Immature natural killer cell (primary cell): ENCODE results near the gene PBX2. TPM values are rescaled to one million over a fixed set of nuclear protein-coding genes. Genes with fewer than 3 reads are reported as not detected.
A peak's percentile ranks its signal among the peaks of the same experiment; 100 is the strongest.
"Not testable (repeated sequence)": the region's sequence is repeated elsewhere in the genome, so short reads cannot be mapped to it uniquely, and the experiment has no call there.

Experiments
- DNase-seq, 3 donors: peaks; one replicate each; pipeline ENCODE4 v3.0.0; 2022; ENCODE audit warnings: mixed read lengths in 1 of 3
- H3K27ac Mint-ChIP-seq, 6 donors: one replicate each; pipeline ENCODE4 v1.8.0; 2020; ENCODE audit warnings: mixed read lengths in 6 of 6, mild to moderate bottlenecking in 5 of 6, inconsistent platforms in 4 of 6, moderate library complexity in 3 of 6
- H3K27me3 Mint-ChIP-seq, 3 donors: one replicate each; pipeline ENCODE4 v1.8.0; 2020 to 2021; ENCODE audit warnings: low read depth in 3 of 3, mild to moderate bottlenecking in 3 of 3, mixed read lengths in 3 of 3, moderate library complexity in 3 of 3, inconsistent platforms in 1 of 3
- H3K36me3 Mint-ChIP-seq, 3 donors: one replicate each; pipeline ENCODE4 v1.8.0; 2020; ENCODE audit warnings: mixed read lengths in 3 of 3, inconsistent platforms in 2 of 3, mild to moderate bottlenecking in 2 of 3
- H3K4me1 Mint-ChIP-seq, 2 donors: one replicate each; pipeline ENCODE4 v1.8.0; 2020; ENCODE audit warnings: inconsistent platforms in 2 of 2, mild to moderate bottlenecking in 2 of 2, mixed read lengths in 2 of 2, moderate library complexity in 1 of 2
- H3K4me3 Mint-ChIP-seq, 5 donors: one replicate each; pipeline ENCODE4 v1.8.0; 2020; ENCODE audit warnings: mild to moderate bottlenecking in 5 of 5, mixed read lengths in 5 of 5, inconsistent platforms in 3 of 5, moderate library complexity in 3 of 5
- H3K9me3 Mint-ChIP-seq, 6 donors: one replicate each; pipeline ENCODE4 v1.8.0; 2020; ENCODE audit warnings: mild to moderate bottlenecking in 6 of 6, mixed read lengths in 6 of 6, inconsistent platforms in 4 of 6, moderate library complexity in 3 of 6
- polyA plus RNA-seq, 3 donors: library from polyadenylated mRNA; unstranded; fragments of 300-500 nt; fragmentation: Illumina TruSeq; gene quantifications; one replicate each; pipeline ENCODE4 v1.2.3, GENCODE V29; 2021

Gene PBX2
- polyA plus RNA-seq, 3 donors from 2014 or later: 0.31 to 2.4 (median 1.6) TPM

DNA sequence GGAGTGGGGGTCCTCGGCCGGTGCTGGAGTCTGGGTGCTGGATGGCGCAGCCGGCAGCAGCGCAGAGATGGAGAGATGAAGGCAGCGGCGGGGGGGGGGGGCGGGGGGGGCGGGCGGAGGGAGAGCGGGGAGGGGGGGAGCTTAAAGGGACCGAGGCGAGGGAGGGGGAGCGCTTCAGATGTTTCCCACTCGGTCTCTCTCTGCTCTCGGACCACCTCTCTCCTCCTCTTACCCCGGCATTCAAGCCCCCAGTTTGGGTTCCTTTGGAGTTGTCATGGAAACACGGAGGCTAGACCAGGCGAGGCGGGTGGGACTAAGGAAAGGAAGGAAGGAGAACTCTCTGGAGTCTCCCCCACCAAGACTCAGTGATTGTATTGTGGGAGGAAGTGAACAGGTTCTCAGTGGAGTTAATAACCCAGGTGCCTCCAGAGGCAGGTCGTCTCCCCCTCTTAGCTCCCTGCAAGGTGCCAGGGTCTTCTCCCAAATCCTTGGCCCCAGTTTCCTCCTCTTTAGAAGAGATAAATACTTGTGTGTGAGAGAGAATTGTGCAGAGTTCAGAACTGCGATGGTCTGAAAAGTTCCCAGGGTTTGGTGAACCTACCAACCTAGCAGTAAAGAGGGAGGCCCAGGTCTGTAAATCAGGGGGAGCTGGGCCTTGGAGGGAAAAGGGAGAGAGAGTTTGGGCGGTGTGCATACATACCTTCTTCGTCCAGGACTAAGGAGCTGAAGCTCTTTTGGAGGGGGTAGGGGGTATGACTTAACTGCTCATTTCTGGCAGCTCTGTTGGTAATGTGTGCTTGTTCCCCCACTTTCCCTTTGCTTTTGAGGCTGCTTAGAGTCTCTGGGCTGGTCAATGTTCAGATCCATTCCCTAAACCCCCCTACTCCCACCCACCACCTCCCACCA is 37.9 kb downstream of the PBX2 start, which contains the start of gene PRRT1:
Gene PRRT1 (minus strand): TSS at position 77 of the 906 bp plus-strand sequence. CDS start 112 bp downstream, outside the sequence.
- Mint-ChIP-seq H3K4me1 (peaks cover 52 to 66% of the 10 kb centered on the region in 2 donors), H3K27me3 (peaks cover 9 to 18% (median 17%) of the 10 kb centered on the region in 3 donors), H3K4me3 (peak within 1 kb of the TSS; percentile 17 to 99 (median 71)), H3K27ac (peak within 1 kb of the TSS in 5 of 6 donors; percentile 90 to 95 (median 94)), H3K36me3 (no peaks in the 10 kb centered on the region), H3K9me3 (peaks cover 0 to 6% (median 2%) of the 10 kb centered on the region in 6 donors)
- no peak for DNase-seq

DNA sequence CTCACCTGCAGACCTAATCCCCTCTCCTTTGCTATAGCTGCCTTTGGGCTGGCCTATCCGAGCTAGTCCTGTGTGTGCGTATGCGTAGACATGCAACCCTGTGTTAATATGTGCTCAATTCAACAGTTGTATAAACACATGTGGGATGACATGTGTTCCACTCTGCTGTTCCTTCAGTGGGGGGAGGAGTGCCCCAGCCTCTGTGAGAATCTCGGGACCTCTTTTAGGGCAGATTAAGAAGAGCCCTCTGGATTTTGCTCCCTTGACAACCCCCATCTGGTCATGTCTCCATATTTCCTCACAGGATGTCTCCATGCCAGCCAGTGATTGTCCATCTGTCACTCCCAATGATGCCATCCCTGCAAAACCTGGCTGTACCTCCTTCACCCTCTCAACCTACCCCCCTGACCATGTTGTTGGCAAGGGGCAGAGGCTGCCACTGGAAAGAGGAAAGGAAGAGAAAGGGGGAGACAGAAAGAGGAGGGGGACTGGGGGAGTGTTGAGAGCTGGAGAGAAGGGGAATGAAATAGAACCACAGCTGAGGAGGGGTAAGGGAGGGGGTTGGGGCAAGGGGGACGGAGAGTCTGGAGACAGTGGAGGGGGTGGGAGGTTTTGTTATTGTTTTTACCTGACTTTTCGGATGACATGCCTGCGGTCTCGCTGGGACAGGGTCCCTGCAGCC is 38.7 kb downstream of the PBX2 start:
- H3K36me3 Mint-ChIP-seq: peaks cover 0 to 4% (median 0%) of the 10 kb centered on the region in 3 donors
- peaks cover 0 to 6% (median 2%) of the 10 kb centered on the region in 6 donors for H3K9me3 Mint-ChIP-seq
- H3K27me3 Mint-ChIP-seq: peaks cover 16 to 19% (median 18%) of the 10 kb centered on the region in 3 donors
- H3K4me3 Mint-ChIP-seq: peak overlapping the region in 2 of 5 donors; percentile 21 to 60
- DNase-seq: no peak
- peak overlapping the region in 3 of 6 donors; percentile 1 to 67 (median 8) for H3K27ac Mint-ChIP-seq
- peaks cover 58 to 73% of the 10 kb centered on the region in 2 donors for H3K4me1 Mint-ChIP-seq

DNA sequence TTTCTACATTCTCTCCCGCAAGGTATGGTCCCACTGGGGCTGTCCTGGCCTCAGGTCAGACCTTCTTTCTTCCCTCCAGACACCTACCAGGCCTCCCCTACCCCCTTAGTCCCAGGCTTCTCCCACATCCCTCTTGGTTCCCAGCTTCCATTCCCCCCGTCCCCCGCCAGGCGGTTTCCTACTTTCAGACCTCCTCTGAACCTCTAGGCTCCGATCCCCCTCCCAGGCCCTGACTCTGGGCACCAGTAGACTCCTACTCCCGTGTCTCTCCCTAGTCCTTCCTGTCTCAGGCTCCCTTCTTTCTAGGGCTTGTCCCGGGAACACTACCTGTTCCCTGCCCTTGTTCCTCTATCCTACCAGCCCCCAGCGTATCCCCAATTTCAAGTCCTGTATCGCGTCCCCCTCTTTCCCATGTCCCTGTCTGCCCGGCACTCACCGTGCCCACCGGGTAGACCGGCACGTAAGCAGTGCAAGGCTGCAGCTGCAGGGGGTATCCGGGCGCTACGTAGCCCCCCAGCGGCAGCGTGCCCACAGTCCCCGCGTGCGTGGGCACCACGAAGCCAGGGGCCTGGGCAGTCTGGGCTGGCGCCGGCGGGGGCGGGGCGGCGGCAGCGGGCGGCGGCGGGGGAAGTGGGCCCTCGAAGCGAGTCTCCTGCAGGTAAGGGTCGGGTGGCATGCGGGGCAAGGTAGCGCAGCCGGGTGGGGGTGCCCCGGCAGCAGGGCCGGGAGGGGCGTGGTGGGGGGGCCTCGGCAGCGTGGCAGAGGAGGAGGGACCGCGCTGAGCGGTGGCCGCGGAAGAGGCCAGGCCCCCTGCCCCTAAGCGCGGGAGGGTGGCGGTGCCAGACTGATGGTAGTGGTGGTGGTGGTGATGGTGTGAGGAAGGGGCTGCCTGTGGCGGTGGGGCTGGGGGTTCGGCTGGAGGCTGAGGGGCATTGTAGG is 39.8 kb downstream of the PBX2 start:
- Mint-ChIP-seq H3K4me3 (peak overlapping the region; percentile 17 to 57 (median 30)), H3K27me3 (peaks cover 18 to 23% (median 19%) of the 10 kb centered on the region in 3 donors), H3K4me1 (peaks cover 53 to 74% of the 10 kb centered on the region in 2 donors), H3K36me3 (peaks cover 0 to 7% (median 0%) of the 10 kb centered on the region in 3 donors), H3K27ac (peak overlapping the region in 2 of 6 donors; percentile 1 to 12), H3K9me3 (peaks cover 0 to 6% (median 2%) of the 10 kb centered on the region in 6 donors)
- no peak for DNase-seq

DNA sequence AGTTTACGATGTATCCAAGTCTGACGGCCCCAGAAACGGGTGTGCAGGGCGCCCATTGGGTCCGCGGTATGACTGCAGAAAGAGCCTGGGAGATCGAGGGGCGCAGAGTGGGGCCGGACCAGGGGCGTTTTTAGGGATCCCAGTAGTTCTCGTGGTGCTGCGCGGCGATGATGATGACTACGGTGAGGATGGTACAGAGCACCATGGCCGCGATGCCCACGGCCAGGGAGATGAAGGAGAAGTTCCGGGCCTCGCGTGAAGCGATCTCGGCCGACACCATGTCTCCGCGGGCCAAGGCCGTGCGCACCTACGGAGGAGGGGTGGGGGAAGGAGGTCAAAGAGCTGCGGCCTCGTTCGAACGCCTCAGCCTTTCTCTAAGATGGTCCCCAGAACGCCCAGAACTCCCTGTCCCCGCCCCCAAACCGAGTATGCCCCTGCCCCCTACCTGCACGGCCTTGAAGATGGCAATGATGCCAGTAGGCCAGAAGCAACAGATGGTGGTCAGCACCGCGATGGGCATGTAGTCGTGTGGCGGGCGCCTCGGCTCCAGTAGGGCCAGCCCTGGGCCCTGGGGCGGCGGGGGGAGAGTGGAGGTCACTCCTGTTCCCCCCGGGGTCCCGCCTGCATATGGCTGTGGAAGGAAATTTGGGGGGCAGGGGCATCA is 40.8 kb downstream of the PBX2 start:
- Mint-ChIP-seq H3K4me1 (peaks cover 44 to 64% of the 10 kb centered on the region in 2 donors), H3K4me3 (peak overlapping the region; percentile 89 to 97 (median 92)), H3K27me3 (peaks cover 17 to 24% (median 17%) of the 10 kb centered on the region in 3 donors), H3K36me3 (peaks cover 0 to 7% (median 0%) of the 10 kb centered on the region in 3 donors), H3K27ac (peak overlapping the region; percentile 65 to 92 (median 81)), H3K9me3 (peaks cover 0 to 6% (median 2%) of the 10 kb centered on the region in 6 donors)
- no peak for DNase-seq

DNA sequence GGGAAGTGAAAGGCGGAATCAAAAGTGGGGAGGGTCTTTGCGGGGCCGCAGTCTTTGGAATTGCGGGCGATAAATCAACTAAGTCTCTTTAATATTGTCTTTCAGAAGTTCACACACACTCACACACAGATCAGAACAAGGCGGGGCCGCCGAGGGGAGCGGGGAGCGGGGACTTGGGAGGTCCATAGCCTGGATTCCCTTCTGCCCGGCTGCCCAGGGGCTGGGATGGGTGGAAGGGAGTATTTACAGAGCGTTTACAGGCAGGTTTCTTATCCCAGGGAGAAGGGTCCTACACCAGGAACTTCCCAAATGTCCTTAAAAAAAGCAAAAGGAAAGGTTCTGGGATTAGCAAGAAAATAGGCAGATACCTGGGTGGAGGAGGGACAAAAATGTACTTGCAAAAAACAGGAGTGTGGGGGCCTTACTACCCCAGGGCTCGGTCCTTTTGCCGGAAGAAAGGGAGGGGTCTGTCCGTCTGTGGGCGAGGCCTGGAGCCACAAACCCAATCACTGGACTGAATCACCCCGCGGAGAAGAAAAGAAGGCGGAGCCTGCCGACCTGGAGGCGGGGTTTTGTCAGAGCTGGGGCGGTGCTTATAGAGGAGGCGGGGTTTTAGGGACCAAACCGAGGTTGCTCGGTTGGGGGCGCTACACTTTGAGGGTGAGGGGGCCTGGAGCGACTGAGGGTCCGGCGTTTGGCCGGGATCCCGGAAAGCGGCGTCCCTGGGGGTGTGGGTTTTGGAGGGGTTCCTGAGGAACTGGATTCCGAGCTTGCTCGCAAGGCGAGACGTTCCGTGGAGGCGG is 41.5 kb downstream of the PBX2 start:
- H3K4me3 Mint-ChIP-seq: peak overlapping the region; percentile 89 to 97 (median 92)
- H3K4me1 Mint-ChIP-seq: peaks cover 37 to 57% of the 10 kb centered on the region in 2 donors
- H3K9me3 Mint-ChIP-seq: peaks cover 0 to 6% (median 2%) of the 10 kb centered on the region in 6 donors
- peaks cover 11 to 24% (median 12%) of the 10 kb centered on the region in 3 donors for H3K27me3 Mint-ChIP-seq
- H3K36me3 Mint-ChIP-seq: peaks cover 0 to 7% (median 0%) of the 10 kb centered on the region in 3 donors
- peak overlapping the region; percentile 65 to 92 (median 81) for H3K27ac Mint-ChIP-seq
- DNase-seq: peak; percentile 80 to 86 (median 85)

DNA sequence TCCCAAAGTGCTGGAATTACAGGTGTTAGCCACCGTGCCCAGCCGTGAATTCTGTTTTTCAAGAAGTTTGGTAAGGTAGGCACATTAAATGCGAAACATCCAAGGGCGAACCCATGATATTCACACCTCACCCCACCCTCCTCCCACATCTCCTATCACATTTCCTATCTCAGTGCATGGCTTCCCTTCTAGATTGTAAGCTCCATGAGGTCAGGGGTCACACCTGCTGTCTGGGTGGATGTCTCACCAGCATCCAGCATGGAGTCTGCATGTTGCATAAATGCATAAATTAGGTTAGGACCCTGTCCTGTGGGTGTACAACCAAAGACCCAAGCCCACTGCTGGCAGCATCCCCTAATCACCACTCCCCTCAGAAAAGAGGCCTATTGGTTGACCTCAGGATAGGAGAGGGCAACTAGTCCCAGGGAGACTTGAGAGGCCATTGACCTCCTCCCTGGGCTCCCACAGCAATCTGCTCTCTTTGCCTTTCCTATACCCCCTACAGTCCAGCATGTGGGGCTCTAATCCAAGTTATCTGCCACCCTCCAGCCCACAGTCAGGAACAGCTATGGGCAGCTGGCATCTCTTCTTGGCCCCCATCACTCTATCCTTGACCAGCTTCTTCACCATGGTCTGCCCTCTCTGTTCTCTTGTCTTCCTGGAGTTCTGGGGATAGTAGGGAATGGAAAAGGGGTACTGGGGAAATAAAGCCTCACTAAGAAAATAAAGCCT is 42.4 kb downstream of the PBX2 start:
- DNase-seq: no peak

DNA sequence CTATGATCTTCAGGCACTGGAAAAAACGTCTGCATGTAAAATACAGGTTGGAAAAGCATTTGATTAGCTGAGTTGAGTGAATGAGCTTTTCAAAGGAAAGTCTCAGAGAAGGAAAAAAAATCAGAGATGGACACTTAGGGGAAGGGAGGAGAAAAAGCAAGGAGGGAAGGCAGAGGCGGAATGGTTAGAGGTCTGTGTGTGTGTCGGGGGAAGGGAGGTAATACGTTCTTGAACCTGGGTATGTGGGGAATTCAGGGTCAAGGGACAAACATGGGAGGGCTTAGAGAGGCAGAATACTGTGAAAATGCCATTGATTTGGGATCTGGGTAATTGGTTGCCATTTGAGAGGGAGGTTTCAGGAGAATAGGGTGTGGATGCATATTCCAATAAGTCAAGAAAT is 43.3 kb downstream of the PBX2 start:
- Mint-ChIP-seq H3K27ac (peak overlapping the region in 4 of 6 donors; percentile 9 to 32 (median 20)), H3K27me3 (peaks cover 7 to 23% (median 12%) of the 10 kb centered on the region in 3 donors), H3K4me3 (peak overlapping the region in 3 of 5 donors; percentile 2 to 61 (median 48)), H3K4me1 (peaks cover 30 to 41% of the 10 kb centered on the region in 2 donors), H3K9me3 (peaks cover 0 to 6% (median 2%) of the 10 kb centered on the region in 6 donors), H3K36me3 (peaks cover 0 to 7% (median 0%) of the 10 kb centered on the region in 3 donors)
- no peak for DNase-seq

More for the DNA sequence above, 42.4 kb downstream of the PBX2 start:
- Mint-ChIP-seq H3K27ac (peak overlapping the region in 3 of 6 donors; percentile 17 to 80 (median 67)), H3K4me1 (peaks cover 30 to 48% of the 10 kb centered on the region in 2 donors), H3K36me3 (peaks cover 0 to 7% (median 0%) of the 10 kb centered on the region in 3 donors), H3K4me3 (peak overlapping the region; percentile 89 to 97 (median 92)), H3K27me3 (peaks cover 9 to 20% (median 10%) of the 10 kb centered on the region in 3 donors), H3K9me3 (peaks cover 0 to 6% (median 2%) of the 10 kb centered on the region in 6 donors)

DNA sequence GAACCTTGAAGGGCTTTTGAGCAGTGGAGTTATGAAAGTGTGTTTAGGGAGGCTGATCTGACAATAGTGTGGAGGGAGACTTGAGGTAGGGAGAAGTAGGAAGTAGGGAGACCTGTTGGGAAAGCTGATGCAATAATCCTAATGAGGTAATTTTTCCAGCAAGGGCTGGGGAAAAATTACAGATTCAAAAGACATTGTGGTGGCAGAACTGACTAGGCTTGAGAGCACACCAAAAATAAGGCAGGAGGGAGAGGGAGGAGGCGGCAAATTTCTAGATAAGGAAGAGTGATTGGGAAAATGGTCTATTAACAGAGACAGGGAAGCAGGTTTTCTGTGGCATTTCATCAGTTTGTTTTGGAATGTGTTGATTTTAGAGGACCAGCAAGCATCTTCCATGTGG is 43.7 kb downstream of the PBX2 start:
- Mint-ChIP-seq H3K9me3 (peaks cover 0 to 6% (median 2%) of the 10 kb centered on the region in 6 donors), H3K27ac (peak overlapping the region in 3 of 6 donors; percentile 9 to 32 (median 13)), H3K27me3 (peaks cover 7 to 23% (median 12%) of the 10 kb centered on the region in 3 donors), H3K4me3 (peak overlapping the region in 4 of 5 donors; percentile 2 to 61 (median 32)), H3K4me1 (peaks cover 30 to 41% of the 10 kb centered on the region in 2 donors), H3K36me3 (peaks cover 0 to 7% (median 0%) of the 10 kb centered on the region in 3 donors)
- no peak for DNase-seq

DNA sequence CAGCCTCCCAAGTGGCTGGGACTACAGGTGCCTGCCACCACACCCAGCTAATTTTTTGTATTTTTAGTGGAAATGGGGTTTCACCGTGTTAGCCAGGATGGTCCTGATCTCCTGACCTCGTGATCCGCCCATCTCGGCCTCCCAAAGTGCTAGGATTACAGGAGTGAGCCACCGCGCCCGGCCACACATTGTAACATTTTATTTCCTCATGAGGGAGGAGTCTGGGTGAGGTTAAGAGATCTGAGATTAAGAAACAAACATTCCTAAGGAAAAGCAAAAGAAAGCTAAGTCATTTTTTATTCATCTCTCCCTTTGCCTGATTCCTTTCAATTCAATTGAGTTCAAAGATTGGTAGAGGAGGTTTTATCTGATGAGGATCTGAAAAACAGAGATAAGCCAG is 45.8 kb downstream of the PBX2 start:
- not testable (repeated sequence) for H3K4me3 Mint-ChIP-seq, DNase-seq, H3K27ac Mint-ChIP-seq, H3K9me3 Mint-ChIP-seq, H3K36me3 Mint-ChIP-seq
- peaks cover 30 to 35% of the 10 kb centered on the region in 2 donors for H3K4me1 Mint-ChIP-seq
- peaks cover 6 to 19% (median 12%) of the 10 kb centered on the region in 3 donors for H3K27me3 Mint-ChIP-seq

DNA sequence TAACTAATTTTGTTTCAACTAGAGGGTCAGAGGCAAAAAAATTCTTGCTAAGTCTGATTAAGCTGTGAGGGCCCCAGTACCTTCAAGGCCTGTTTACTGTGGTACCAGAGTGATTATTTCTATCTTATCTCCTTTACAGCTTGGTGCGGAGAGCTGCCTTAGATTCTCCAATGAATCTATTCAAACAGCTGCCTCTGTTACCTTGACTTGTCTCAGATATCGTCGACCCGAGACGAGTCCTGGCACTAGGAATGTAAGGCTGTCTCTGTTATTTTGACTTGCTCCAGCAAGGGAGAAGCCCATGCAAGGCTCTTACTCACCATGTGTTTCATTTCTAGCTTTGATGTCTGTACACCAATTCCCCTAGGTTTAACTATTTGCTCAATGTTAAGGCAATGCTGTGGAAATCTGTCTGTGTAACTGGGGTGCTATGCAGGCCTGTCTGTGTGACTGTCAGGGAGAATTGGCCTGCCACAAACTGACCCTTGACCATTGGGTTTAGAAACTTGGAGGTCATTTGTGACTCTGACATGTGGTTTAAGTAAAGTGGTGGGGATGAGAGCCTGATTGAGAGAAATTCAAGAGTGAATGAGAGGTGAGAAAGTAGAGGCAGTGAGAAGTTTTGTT is 49.5 kb downstream of the PBX2 start:
- Mint-ChIP-seq H3K36me3 (no peaks in the 10 kb centered on the region), H3K27me3 (peaks cover 2 to 6% (median 4%) of the 10 kb centered on the region in 3 donors), H3K27ac (peak overlapping the region in 1 of 6 donors; percentile 20), H3K4me3 (no peak overlapping the region), H3K9me3 (no peaks in the 10 kb centered on the region), H3K4me1 (no peaks in the 10 kb centered on the region)
- DNase-seq: no peak
